Keratinocyte (primary cell): ENCODE measurements around the gene RANGRF. TPM values are rescaled to one million over a fixed set of nuclear protein-coding genes. Genes with fewer than 3 reads are reported as not detected.

ENCODE experiments used
- DNase-seq: peaks from one replicate; pipeline ENCODE4 v3.0.0-alpha.2; 2011; ENCODE audit warnings: low read depth, missing footprints, low spot score
- FAIRE-seq: peaks from 2 replicates; lab custom pipeline; 2011; peaks lifted over from hg19 to GRCh38; lab: Jason Lieb, UNC
- H2AFZ ChIP-seq: 2 replicates; pipeline ENCODE4 v1.6.0; 2012; ENCODE audit warnings: low read length, control low read depth, inconsistent platforms; ENCODE audit not compliant: control insufficient read depth
- H3K27ac ChIP-seq: 2 replicates; pipeline ENCODE4 v1.5.1; 2011; ENCODE audit warnings: low read length; ENCODE audit not compliant: control insufficient read depth, insufficient read depth
- H3K27me3 ChIP-seq: 3 replicates; pipeline ENCODE4 v1.6.0; 2011; ENCODE audit warnings: low read length; ENCODE audit not compliant: control insufficient read depth, insufficient read depth; ENCODE audit errors: extremely low read depth
- H3K36me3 ChIP-seq, 2 experiments: 2 replicates in 1 of 2; 3 replicates in 1 of 2; pipeline ENCODE4 v1.5.1; 2011; ENCODE audit warnings: low read length in 2 of 2, mild to moderate bottlenecking in 1 of 2; ENCODE audit not compliant: control insufficient read depth in 2 of 2, insufficient read depth in 2 of 2; ENCODE audit errors: extremely low read depth in 1 of 2
- H3K4me1 ChIP-seq: 3 replicates; pipeline ENCODE4 v1.5.1; 2011; ENCODE audit warnings: low read length; ENCODE audit not compliant: control insufficient read depth, insufficient read depth; ENCODE audit errors: extremely low read depth
- H3K4me2 ChIP-seq: 3 replicates; pipeline ENCODE4 v1.6.0; 2011; ENCODE audit warnings: low read depth, low read length; ENCODE audit not compliant: control insufficient read depth, insufficient read depth; ENCODE audit errors: extremely low read depth
- H3K4me3 ChIP-seq, 3 experiments: fragments of 200-600 bp in 1 of 3; sonication (generic) in 1 of 3; 2 replicates in 2 of 3; 3 replicates in 1 of 3; pipeline ENCODE4 v1.5.1; 2011 to 2016; ENCODE audit warnings: low read length in 3 of 3, mild to moderate bottlenecking in 3 of 3, control low read depth in 2 of 3, inconsistent platforms in 1 of 3, low read depth in 1 of 3, mixed read lengths in 1 of 3, mixed run types in 1 of 3, moderate library complexity in 1 of 3; ENCODE audit not compliant: control insufficient read depth in 2 of 3, insufficient read depth in 2 of 3; ENCODE audit errors: extremely low read depth in 1 of 3
- H3K79me2 ChIP-seq: 2 replicates; pipeline ENCODE4 v1.6.0; 2012; ENCODE audit warnings: low read length; ENCODE audit not compliant: control insufficient read depth, insufficient read depth
- H3K9ac ChIP-seq: 3 replicates; pipeline ENCODE4 v1.6.0; 2011; ENCODE audit warnings: low read length; ENCODE audit not compliant: control insufficient read depth, insufficient read depth; ENCODE audit errors: extremely low read depth
- H3K9me1 ChIP-seq: 3 replicates; pipeline ENCODE4 v1.6.0; 2011; ENCODE audit warnings: low read length; ENCODE audit not compliant: control insufficient read depth, insufficient read depth; ENCODE audit errors: extremely low read depth
- H3K9me3 ChIP-seq: 2 replicates; pipeline ENCODE4 v1.5.1; 2012; ENCODE audit warnings: low read depth, low read length; ENCODE audit not compliant: control insufficient read depth
- H4K20me1 ChIP-seq: 3 replicates; pipeline ENCODE4 v1.6.0; 2011; ENCODE audit warnings: low read length; ENCODE audit not compliant: control insufficient read depth, insufficient read depth; ENCODE audit errors: extremely low read depth
- CTCF ChIP-seq, 3 experiments: IDR thresholded peaks in 1 of 3; conservative IDR thresholded peaks in 1 of 3; optimal IDR thresholded peaks in 1 of 3; 2 replicates in 2 of 3; 3 replicates in 1 of 3; pipeline versions ENCODE3 to v1.5.1; 2011; ENCODE audit warnings: low read length in 3 of 3, mild to moderate bottlenecking in 3 of 3, moderate library complexity in 2 of 3, control low read depth in 1 of 3, inconsistent platforms in 1 of 3; ENCODE audit not compliant: insufficient read depth in 2 of 3; ENCODE audit errors: extremely low read depth in 1 of 3
- EZH2 ChIP-seq: IDR thresholded peaks from one replicate; pipeline ENCODE4 v1.6.1; 2012; ENCODE audit warnings: inconsistent platforms, mild to moderate bottlenecking, low read length, moderate library complexity
- dilution Hi-C: fragments of 300-500 bp; cut with MboI; formaldehyde crosslinking; loops from one replicate; pipeline ENCODE4 v1.7.0; 2020; ENCODE audit warnings: low sequenced_read_pairs; ENCODE audit not compliant: extremely low pct_ligation_motif_present
- polyA plus RNA-seq, 5 experiments: library from polyadenylated mRNA; depleted of rRNA in 3 of 5; stranded (reverse) in 3 of 5; stranded (forward) in 1 of 5; unstranded in 1 of 5; fragments of >200 nt; gene quantifications; 1 replicate in 1 of 5; 2 replicates in 3 of 5; 3 replicates in 1 of 5; pipeline versions ENCODE4 v1.2.1 to v1.2.3, GENCODE V29; 2011 to 2012; ENCODE audit warnings: missing spikeins in 2 of 5, low read depth in 1 of 5, low replicate concordance in 1 of 5

The RANGRF gene
- polyA plus RNA-seq, 1 donor (not counting 4 experiments of a cell fraction or from before 2014, with no cell fraction given) = 24.4 TPM

- Histone ChIP-seq H3K9ac (no peak overlapping the region), H3K4me3 (no peak overlapping the region), H3K4me1 (peaks cover 7% of the 10 kb centered on the region), H3K27ac (no peak overlapping the region), H3K79me2 (no peaks in the 10 kb centered on the region), H3K4me2 (no peak overlapping the region), H2AFZ (no peak overlapping the region), H4K20me1 (no peaks in the 10 kb centered on the region), H3K9me3 (no peaks in the 10 kb centered on the region), H3K36me3 (no peaks in the 10 kb centered on the region), H3K27me3 (no peaks in the 10 kb centered on the region), H3K9me1 (no peaks in the 10 kb centered on the region)
- no peak for DNase-seq
- TF ChIP-seq EZH2 = no peak
- TF ChIP-seq CTCF (optimal IDR thresholded peaks at IDR 0.05 in 1 of 3, IDR thresholded peaks at IDR 0.05 in 1 of 3, conservative IDR thresholded peaks at IDR 0.05 in 1 of 3; ENCODE audit: extremely low read depth in 1 of 3, insufficient read depth in 2 of 3, low read length in 3 of 3) = no peak
- dilution Hi-C loops = no loop called here
- FAIRE-seq = no peak
These were observed 5.9 kb downstream of the RANGRF start for GRCh38 chr17:8294361-8294760.

GRCh38 chr17:8294814-8295316 is 6.4 kb downstream of the RANGRF start:
- Histone ChIP-seq H3K36me3 (no peaks in the 10 kb centered on the region), H3K27ac (peak overlapping the region; percentile 36), H3K4me3 (peak overlapping the region; percentile 57 to 76 (median 73)), H3K79me2 (no peaks in the 10 kb centered on the region), H3K4me2 (peak overlapping the region; percentile 90), H3K27me3 (no peaks in the 10 kb centered on the region), H3K9me1 (no peaks in the 10 kb centered on the region), H3K4me1 (peaks cover 2% of the 10 kb centered on the region), H4K20me1 (no peaks in the 10 kb centered on the region), H3K9ac (peak overlapping the region; percentile 66), H3K9me3 (no peaks in the 10 kb centered on the region), H2AFZ (peak overlapping the region; percentile 75)
- dilution Hi-C loops = no loop called here
- DNase-seq = no peak
- no peak for TF ChIP-seq EZH2
- TF ChIP-seq CTCF (optimal IDR thresholded peaks at IDR 0.05 in 1 of 3, IDR thresholded peaks at IDR 0.05 in 1 of 3, conservative IDR thresholded peaks at IDR 0.05 in 1 of 3; ENCODE audit: extremely low read depth in 1 of 3, insufficient read depth in 2 of 3, low read length in 3 of 3) = no peak
- peak; percentile 34 for FAIRE-seq
